ENCODE results near the gene SFMBT1.

DNA sequence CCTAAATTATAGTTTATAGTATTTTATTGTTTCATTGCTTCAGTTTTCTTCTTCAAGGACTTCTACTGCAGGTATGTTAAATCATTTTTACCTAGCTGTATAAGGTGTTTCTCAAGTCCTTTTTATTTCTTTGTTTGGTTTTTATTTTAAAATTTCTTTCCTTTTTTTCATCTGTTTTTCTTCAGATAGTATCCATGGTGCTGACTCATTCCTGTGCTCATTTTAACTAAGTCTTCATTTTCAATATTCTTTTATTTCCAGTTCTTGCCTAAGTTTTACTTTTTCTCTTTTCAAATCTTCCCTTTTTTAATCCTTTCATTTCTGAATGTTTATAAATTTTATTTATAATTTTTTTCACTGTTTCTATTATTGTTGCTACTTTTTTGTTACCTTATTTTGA lies 106.3 kb downstream of the SFMBT1 start:
- TF ChIP-seq SIN3A (IDR thresholded peaks at IDR 0.05; ENCODE audit: low read depth) (no peak), POLR2A (IDR thresholded peaks at IDR 0.05; ENCODE audit: borderline replicate concordance, extremely low read depth, insufficient read depth, insufficient read length) (no peak), ZNF274 (IDR thresholded peaks at IDR 0.05; ENCODE audit: low read depth, low read length) (no peak), EZH2phosphoT487 (IDR thresholded peaks at IDR 0.05; ENCODE audit: borderline replicate concordance) (no peak), SP1 (IDR thresholded peaks at IDR 0.05; ENCODE audit: low read depth) (no peak), POLR2AphosphoS5 (IDR thresholded peaks at IDR 0.05; ENCODE audit: low read depth, low read length) (no peak), JUND (IDR thresholded peaks at IDR 0.05) (no peak), TCF7L2 (IDR thresholded peaks at IDR 0.05; ENCODE audit: borderline replicate concordance, extremely low read depth, insufficient read depth, insufficient read length) (no peak), RAD21 (IDR thresholded peaks at IDR 0.05; ENCODE audit: low read depth) (no peak)
- TF ChIP-seq, protein P1, sequence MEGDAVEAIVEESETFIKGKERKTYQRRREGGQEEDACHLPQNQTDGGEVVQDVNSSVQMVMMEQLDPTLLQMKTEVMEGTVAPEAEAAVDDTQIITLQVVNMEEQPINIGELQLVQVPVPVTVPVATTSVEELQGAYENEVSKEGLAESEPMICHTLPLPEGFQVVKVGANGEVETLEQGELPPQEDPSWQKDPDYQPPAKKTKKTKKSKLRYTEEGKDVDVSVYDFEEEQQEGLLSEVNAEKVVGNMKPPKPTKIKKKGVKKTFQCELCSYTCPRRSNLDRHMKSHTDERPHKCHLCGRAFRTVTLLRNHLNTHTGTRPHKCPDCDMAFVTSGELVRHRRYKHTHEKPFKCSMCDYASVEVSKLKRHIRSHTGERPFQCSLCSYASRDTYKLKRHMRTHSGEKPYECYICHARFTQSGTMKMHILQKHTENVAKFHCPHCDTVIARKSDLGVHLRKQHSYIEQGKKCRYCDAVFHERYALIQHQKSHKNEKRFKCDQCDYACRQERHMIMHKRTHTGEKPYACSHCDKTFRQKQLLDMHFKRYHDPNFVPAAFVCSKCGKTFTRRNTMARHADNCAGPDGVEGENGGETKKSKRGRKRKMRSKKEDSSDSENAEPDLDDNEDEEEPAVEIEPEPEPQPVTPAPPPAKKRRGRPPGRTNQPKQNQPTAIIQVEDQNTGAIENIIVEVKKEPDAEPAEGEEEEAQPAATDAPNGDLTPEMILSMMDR (IDR thresholded peaks at IDR 0.05 in 2 of 3, conservative IDR thresholded peaks at IDR 0.05 in 1 of 3; ENCODE audit: borderline replicate concordance in 1 of 3, insufficient read depth in 1 of 3, low read depth in 2 of 3, low read length in 2 of 3) = no peak
- TF ChIP-seq, protein P2, sequence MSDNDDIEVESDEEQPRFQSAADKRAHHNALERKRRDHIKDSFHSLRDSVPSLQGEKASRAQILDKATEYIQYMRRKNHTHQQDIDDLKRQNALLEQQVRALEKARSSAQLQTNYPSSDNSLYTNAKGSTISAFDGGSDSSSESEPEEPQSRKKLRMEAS (IDR thresholded peaks at IDR 0.05) = no peak
- TF ChIP-seq, protein P3, sequence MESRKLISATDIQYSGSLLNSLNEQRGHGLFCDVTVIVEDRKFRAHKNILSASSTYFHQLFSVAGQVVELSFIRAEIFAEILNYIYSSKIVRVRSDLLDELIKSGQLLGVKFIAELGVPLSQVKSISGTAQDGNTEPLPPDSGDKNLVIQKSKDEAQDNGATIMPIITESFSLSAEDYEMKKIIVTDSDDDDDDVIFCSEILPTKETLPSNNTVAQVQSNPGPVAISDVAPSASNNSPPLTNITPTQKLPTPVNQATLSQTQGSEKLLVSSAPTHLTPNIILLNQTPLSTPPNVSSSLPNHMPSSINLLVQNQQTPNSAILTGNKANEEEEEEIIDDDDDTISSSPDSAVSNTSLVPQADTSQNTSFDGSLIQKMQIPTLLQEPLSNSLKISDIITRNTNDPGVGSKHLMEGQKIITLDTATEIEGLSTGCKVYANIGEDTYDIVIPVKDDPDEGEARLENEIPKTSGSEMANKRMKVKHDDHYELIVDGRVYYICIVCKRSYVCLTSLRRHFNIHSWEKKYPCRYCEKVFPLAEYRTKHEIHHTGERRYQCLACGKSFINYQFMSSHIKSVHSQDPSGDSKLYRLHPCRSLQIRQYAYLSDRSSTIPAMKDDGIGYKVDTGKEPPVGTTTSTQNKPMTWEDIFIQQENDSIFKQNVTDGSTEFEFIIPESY (IDR thresholded peaks at IDR 0.05; ENCODE audit: extremely low read depth, insufficient replicate concordance, low read length) = no peak
